Right cardiac atrium (tissue), 5 donors: ENCODE measurements around the gene CHD8. TPM values are rescaled to one million over a fixed set of nuclear protein-coding genes. Genes with fewer than 3 reads are reported as not detected.
"Not testable (repeated sequence)": the region's sequence is repeated elsewhere in the genome, so short reads cannot be mapped to it uniquely, and the experiment has no call there.

ENCODE experiments used
- ATAC-seq, 2 donors: fragments of 200-7000 bp; cut with Tn5 transposase; one replicate each; pipeline versions ENCODE4 v1.8.0 to v1.9.1; 2020; ENCODE audit warnings: moderate library complexity in 2 of 2, mild to moderate bottlenecking in 1 of 2
- DNase-seq, 3 donors: peaks; one replicate each; pipeline ENCODE4 v3.0.0-alpha.2; 2020
- H3K27ac ChIP-seq: one replicate; pipeline ENCODE4 v1.5.1; 2013; ENCODE audit warnings: mild to moderate bottlenecking, low read length, control low read depth, moderate library complexity
- H3K27me3 ChIP-seq: one replicate; pipeline ENCODE4 v1.6.1; 2013; ENCODE audit not compliant: control insufficient read depth, insufficient read depth
- H3K4me1 ChIP-seq: one replicate; pipeline ENCODE4 v1.6.1; 2013; ENCODE audit warnings: low read length; ENCODE audit not compliant: control insufficient read depth, insufficient read depth
- H3K4me3 ChIP-seq: one replicate; pipeline ENCODE4 v1.5.1; 2013; ENCODE audit warnings: low read length, control low read depth
- H3K9me3 ChIP-seq: one replicate; pipeline ENCODE4 v1.6.1; 2013; ENCODE audit warnings: low read length; ENCODE audit not compliant: control insufficient read depth
- WGBS: extraction: QIAGEN DNeasy Blood & Tissue Kit; methylation state at CpG from one replicate; pipeline ENCODE4 v1.1.7; 2013; 5-methylcytosine and 5-hydroxymethylcytosine counted together
- intact Hi-C, 4 donors: fragments of 100-400 bp; cut with DNase I; formaldehyde crosslinking; loops; one replicate each; pipeline versions ENCODE4 v1.11.0 to v1.14.0; 2022 to 2023
- polyA plus RNA-seq: library from polyadenylated mRNA; stranded (reverse); fragments of 200-250 nt; gene quantifications from one replicate; pipeline ENCODE4 v1.2.3, GENCODE V29; 2013
- total RNA-seq, 4 donors: library from RNA; stranded (reverse); fragmentation: NEBNext Ultra II Directional; extraction: Animal tissue kit (Norgen Biotek cat#: 25700); gene quantifications; one replicate each; pipeline ENCODE4 v1.2.1, GENCODE V29; 2021
- donor health status: healthy with polysubstance abuse.
- donor health status: DM: no; HTN: yes; CAD: no.
- donor health status: DM: no; HTN: no; CAD: no.
- donor health status: DM: no; HTN: yes; CAD: no; lungs with severe emphysema.
- donor health status: DM: yes; HTN: yes; CAD: no.

Gene CHD8
- total and polyA plus RNA-seq, 5 donors: 21.0 to 40.6 (median 39.7) TPM

DNA sequence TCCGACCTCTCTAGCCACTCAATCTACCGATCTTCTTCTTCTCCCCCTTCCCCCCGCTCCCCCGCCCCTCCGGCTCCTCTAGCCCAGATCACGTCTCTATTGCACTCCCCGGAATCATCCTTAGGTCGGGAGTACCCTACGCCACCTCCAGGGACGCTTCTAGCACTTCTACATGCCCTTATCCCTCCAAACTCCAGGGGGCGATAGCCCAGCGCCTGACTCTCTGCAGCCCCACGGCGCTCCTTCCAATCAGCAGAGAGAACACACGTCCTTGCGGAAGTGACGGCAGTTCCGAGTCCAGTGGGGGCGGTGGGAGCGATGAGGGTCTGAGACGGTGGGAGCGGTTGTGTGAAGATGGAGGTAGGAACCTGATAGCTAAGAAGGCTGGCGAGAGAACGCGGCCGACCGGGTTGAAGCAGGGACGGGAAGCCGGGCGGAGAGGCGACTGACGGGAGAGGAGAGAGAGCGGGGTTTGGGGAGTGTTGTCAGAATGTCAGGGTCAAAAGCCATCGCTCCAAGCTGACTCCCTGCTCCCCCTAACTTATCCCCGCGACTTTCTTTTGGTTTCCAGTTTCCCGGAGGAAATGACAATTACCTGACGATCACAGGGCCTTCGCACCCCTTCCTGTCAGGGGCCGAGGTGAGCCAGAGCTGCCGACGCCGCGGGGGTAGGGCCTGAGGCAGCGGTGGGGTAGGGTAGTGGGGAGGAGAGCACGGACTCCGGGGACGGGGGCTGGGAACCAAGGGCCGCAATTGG, 21.2 kb upstream of the CHD8 start, which contains the start of the genes RAB2B and TOX4:
Gene RAB2B, minus strand, starts transcription at position 35 of the 757 bp plus-strand sequence. CDS start 87 bp downstream, outside the sequence.
Gene TOX4, plus strand, starts transcription at position 271 of the 757 bp plus-strand sequence. Its CDS starts 84 bp downstream, at position 355.
- Histone ChIP-seq H3K4me3 (peak within 1 kb of the TSS; percentile 60), H3K4me1 (no peaks in the 10 kb centered on the region), H3K27ac (peak within 1 kb of the TSS; percentile 95), H3K27me3 (no peaks in the 10 kb centered on the region), H3K9me3 (no peaks in the 10 kb centered on the region)
- intact Hi-C loops: no loop called here
- DNase-seq (peak; percentile 94 to 96 (median 96)), ATAC-seq (peak; percentile 99)
- under 1% methylated on average over 49 of the region's 49 CpGs for WGBS

DNA sequence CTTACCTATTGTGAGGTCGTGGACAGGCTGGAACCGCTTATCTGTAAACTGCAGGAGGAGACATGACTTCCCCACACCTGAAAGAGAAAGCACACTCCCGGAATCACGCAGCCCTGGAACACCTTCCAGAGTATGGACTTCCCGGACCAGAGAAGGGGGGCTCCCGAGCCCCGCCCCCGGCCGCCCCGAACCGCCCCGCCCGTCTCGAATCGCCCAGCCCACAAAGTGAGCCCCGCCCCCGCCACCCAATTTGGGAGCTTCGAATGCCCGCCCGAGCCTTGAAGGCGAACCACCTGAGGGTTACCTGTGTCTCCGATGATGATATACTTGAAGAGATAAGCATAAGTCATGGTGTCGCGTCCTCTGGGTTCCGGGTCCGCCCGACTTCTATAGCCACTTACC, 20.6 kb upstream of the CHD8 start:
- ATAC-seq (peak; percentile 92 to 93), DNase-seq (peak; percentile 87 to 95 (median 94))
- H3K9me3 ChIP-seq: no peaks in the 10 kb centered on the region
- H3K27ac ChIP-seq: peak overlapping the region; percentile 95
- peak overlapping the region; percentile 60 for H3K4me3 ChIP-seq
- no peaks in the 10 kb centered on the region for H3K4me1 ChIP-seq
- intact Hi-C loops: no loop called here
- H3K27me3 ChIP-seq: no peaks in the 10 kb centered on the region
- under 1% methylated on average over 27 of the region's 27 CpGs for WGBS

DNA sequence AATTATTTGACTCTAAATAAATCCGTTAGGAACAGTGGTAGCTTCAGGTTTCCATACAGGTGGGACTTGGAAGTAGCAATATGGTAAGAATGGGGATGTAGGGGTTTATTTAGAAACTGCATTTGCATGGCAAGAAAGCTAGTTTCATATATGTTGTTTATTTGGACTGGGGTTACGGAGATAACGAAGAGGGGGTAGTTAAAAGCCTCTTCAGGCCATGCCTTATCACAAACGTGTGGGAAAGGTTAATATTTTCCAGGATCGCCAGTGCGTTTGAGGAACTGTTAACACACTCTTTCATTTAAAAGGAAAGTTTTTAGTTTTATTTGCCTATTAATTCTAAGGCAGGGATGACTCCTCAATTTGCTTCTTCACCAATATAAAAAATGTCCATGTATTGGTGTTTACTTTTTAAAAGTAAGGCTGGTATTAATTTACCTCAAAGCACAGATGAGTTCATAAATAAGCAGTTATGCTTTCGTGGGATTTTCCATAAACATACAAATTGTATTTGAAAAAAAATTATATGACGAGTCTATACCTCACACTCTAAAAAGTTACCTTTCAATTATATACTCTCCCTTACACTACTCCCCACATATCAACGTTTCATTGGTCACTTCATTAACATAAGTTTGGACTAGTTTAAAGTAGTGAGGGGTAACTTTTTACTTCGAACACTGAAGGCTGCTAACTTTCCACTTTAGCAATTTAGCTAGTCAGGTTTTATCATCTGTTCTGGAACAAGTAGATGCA, 20.0 kb upstream of the CHD8 start:
- intact Hi-C loops: no loop called here
- Histone ChIP-seq H3K27me3 (no peaks in the 10 kb centered on the region), H3K4me3 (peak overlapping the region; percentile 60), H3K27ac (no peak overlapping the region), H3K4me1 (no peaks in the 10 kb centered on the region), H3K9me3 (no peaks in the 10 kb centered on the region)
- no peak for DNase-seq
- ATAC-seq: no peak
- WGBS: 36% methylated on average over 10 of the region's 10 CpGs

DNA sequence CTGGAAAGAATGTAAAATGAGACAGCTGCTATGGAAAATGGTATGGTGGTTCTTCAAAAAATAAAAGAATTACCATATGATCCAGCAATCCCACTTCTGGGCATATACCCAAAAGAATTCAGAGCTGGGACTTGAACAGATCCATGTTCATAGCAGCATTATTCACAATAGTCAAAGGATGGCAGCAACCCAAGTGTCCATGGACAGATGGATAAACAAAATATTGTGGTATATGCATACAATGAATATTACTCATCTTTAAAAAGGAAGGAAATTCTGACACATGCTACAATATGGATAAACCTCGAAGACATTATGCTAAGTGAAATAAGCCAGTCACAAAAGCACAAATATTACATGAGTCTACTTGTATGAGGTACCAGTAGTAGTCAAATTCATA, 11.7 kb upstream of the CHD8 start:
- no peak overlapping the region for H3K27ac ChIP-seq
- no peaks in the 10 kb centered on the region for H3K27me3 ChIP-seq
- ATAC-seq (no peak), DNase-seq (no peak)
- no peaks in the 10 kb centered on the region for H3K9me3 ChIP-seq
- H3K4me1 ChIP-seq: no peaks in the 10 kb centered on the region
- H3K4me3 ChIP-seq: no peak overlapping the region
- 43% methylated on average over 1 of the region's 1 CpG for WGBS
- intact Hi-C loops: no loop called here

- Histone ChIP-seq H3K27me3 (no peaks in the 10 kb centered on the region), H3K4me1 (peaks cover 7% of the 10 kb centered on the region), H3K4me3 (peak overlapping the region; percentile 85), H3K9me3 (no peaks in the 10 kb centered on the region), H3K27ac (peak overlapping the region; percentile 77)
- DNase-seq (no peak), ATAC-seq (peak; percentile 32 to 48)
- 0% methylated on average over 17 of the region's 17 CpGs for WGBS
- intact Hi-C loops: loop anchor here in 1 of 4 donors (10.0 kb wide), 1 partner anchor 99 kb away; no protein-coding TSS in a partner anchor
These were observed 371 bp downstream of the CHD8 start for GRCh38 chr14:21455592-21455911.

GRCh38 chr14:21454843-21455544, 929 bp downstream of the CHD8 start:
- H3K27ac ChIP-seq: no peak overlapping the region
- intact Hi-C loops: loop anchor here in 1 of 4 donors (10.0 kb wide), 1 partner anchor 100 kb away; no protein-coding TSS in a partner anchor
- peaks cover 7% of the 10 kb centered on the region for H3K4me1 ChIP-seq
- 26% methylated on average over 15 of the region's 15 CpGs for WGBS
- DNase-seq: peak in 1 of 3 donors; percentile 32
- ATAC-seq: no peak
- no peaks in the 10 kb centered on the region for H3K9me3 ChIP-seq
- H3K4me3 ChIP-seq: peak overlapping the region; percentile 85
- no peaks in the 10 kb centered on the region for H3K27me3 ChIP-seq

- DNase-seq (no peak), ATAC-seq (no peak)
- 93% methylated on average over 1 of the region's 1 CpG for WGBS
- intact Hi-C loops: loop anchor here in 1 of 4 donors (10.0 kb wide), 1 partner anchor 105 kb away; no protein-coding TSS in a partner anchor
- H3K9me3 ChIP-seq: no peaks in the 10 kb centered on the region
- no peak overlapping the region for H3K27ac ChIP-seq
- no peak overlapping the region for H3K4me3 ChIP-seq
- H3K4me1 ChIP-seq: peaks cover 3% of the 10 kb centered on the region
- no peaks in the 10 kb centered on the region for H3K27me3 ChIP-seq
These were observed 6.1 kb downstream of the CHD8 start for GRCh38 chr14:21449899-21450216.

GRCh38 chr14:21442657-21443056, 13.3 kb downstream of the CHD8 start:
- H3K4me1 ChIP-seq, intact Hi-C loops, H3K27ac ChIP-seq, DNase-seq, ATAC-seq, H3K27me3 ChIP-seq, H3K9me3 ChIP-seq, H3K4me3 ChIP-seq: not testable (repeated sequence)
- 76% methylated on average over 1 of the region's 1 CpG for WGBS

DNA sequence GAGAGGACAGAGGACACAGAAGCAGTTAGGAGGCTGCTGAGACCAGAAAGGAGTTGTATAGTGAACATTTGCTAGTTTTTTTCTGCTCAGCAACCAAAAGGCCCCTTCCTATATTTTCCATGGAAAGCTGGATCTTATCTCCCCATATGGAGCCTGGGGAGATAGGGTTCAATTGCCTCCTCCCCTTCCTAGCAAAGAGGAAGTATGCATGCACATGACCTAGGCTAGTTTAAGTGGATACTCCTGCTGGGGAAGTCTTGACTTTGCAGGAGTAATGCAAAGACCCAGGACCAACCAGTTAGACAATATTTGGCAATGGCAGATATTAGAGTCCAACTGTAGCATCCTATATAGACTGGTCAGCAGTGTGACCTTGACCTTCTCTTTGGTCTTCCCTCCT, 15.1 kb downstream of the CHD8 start:
- intact Hi-C loops: no loop called here
- no peak overlapping the region for H3K27ac ChIP-seq
- H3K9me3 ChIP-seq: no peaks in the 10 kb centered on the region
- DNase-seq: no peak
- no peaks in the 10 kb centered on the region for H3K27me3 ChIP-seq
- peaks cover 2% of the 10 kb centered on the region for H3K4me1 ChIP-seq
- H3K4me3 ChIP-seq: no peak overlapping the region
- no peak for ATAC-seq

GRCh38 chr14:21437063-21437901, 18.6 kb downstream of the CHD8 start:
- peak overlapping the region; percentile 91 for H3K4me3 ChIP-seq
- DNase-seq (peak; percentile 99 to 100 (median 100)), ATAC-seq (peak; percentile 100)
- no peaks in the 10 kb centered on the region for H3K9me3 ChIP-seq
- WGBS: 3% methylated on average over 33 of the region's 33 CpGs
- H3K27me3 ChIP-seq: no peaks in the 10 kb centered on the region
- intact Hi-C loops: no loop called here
- H3K4me1 ChIP-seq: peaks cover 2% of the 10 kb centered on the region
- H3K27ac ChIP-seq: peak overlapping the region; percentile 92
